Measurements from ENCODE around the gene RBMS2.
"Not testable (repeated sequence)": the region's sequence is repeated elsewhere in the genome, so short reads cannot be mapped to it uniquely, and the experiment has no call there.

The RBMS2 gene, protein sequence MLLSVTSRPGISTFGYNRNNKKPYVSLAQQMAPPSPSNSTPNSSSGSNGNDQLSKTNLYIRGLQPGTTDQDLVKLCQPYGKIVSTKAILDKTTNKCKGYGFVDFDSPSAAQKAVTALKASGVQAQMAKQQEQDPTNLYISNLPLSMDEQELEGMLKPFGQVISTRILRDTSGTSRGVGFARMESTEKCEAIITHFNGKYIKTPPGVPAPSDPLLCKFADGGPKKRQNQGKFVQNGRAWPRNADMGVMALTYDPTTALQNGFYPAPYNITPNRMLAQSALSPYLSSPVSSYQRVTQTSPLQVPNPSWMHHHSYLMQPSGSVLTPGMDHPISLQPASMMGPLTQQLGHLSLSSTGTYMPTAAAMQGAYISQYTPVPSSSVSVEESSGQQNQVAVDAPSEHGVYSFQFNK

DNA sequence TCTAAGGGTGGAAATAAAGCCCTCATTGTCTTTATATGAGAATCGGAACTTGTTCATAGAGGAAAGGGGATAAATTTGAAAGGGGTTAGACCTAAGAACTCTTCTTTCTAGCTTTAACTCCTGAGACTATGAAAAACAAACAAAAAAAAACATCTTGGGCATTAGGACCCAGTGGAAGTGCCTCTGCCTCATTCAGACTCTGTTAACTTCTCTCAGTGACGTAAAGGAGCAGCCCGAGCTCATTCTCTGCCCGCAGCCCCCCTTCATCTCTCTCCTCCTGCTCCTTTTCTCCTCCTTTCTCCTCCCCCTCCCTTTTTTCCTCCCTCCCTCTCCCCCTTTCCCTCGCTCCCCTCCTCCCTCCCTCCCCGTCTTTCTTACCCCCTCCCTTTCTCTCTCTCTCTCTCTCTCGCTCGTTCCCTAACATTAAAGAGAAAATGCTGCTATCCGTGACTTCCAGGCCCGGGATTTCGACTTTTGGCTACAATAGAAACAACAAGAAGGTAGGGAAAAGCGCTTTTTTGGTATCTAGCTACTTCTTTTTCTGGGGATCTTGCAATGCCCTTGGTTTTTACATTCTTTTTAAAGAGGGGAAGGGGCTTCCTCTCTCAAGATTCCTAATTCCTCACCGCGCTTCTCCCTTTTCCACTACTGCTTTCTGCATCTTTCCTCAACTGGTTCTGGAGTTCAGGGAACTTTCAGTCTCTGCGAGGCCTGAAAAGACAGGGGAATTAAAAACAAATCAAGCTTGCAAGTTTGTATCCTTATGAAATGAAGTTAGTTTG, at the start of gene RBMS2:
Gene RBMS2 (plus strand): TSS at position 231 of the 782 bp plus-strand sequence. CDS start 204 bp downstream, at position 435.
- DNase-seq, result peak; percentile 26

DNA sequence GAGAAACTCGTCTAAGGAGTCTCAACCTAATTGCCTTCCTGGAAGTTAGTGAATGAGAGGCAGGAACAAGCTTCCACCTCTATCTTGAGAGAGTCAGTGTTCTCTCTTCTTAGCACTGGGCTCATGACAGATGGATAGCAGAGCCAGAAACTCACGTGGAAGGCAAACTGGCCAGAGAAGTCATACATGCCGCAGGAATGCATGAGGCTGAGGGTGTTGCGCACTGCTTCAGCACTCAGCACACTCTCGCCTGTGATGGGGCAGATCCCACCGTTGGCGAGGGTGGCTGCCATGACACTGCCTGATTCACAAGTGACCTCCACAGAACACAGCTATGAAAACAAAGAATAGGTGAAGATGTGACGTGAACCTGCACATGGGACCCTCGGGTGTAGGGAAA, 47.2 kb upstream of the RBMS2 start:
- no peak for DNase-seq

DNA sequence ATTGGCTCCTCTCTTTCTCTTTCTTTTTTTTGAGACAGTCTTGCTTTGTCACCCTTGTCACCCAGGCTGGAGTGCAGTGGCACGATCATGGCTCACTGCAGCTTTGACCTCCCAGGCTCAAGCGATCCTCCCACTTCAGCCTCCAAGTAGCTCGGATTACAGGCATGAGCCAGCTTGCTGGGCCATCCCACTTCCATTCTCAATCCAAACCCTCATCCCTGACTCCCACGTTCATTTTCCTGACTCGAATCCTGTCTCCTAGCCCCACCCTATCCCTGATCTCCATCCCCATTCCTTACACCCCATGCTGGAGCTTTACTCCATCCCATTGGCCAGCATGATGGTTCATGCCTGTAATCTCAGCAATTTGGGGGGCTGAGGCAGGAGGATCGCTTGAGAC, 45.5 kb upstream of the RBMS2 start:
- no peak for DNase-seq

DNA sequence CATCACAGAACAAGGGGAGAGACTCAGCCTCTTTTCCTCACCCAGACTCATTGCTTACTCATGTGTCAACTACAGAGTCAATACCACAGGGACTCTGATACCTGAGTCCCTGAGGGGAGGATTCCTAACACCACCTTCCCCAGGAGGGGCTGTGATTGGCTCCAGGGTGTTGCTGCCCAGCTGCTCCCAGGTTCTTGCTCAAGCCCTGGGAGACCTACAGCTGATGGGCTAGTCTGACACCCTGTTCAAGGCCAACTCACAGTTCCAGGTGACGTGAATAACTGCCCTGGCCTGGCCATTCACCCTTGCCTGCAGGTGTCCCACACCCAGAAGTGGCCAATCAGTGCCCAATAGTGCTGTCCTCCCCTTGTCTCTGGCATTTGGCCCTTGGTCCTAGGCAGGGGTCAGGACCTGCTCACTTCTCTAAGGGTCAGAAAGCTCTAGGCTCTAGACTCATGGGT, 44.6 kb upstream of the RBMS2 start:
- DNase-seq, result no peak

DNA sequence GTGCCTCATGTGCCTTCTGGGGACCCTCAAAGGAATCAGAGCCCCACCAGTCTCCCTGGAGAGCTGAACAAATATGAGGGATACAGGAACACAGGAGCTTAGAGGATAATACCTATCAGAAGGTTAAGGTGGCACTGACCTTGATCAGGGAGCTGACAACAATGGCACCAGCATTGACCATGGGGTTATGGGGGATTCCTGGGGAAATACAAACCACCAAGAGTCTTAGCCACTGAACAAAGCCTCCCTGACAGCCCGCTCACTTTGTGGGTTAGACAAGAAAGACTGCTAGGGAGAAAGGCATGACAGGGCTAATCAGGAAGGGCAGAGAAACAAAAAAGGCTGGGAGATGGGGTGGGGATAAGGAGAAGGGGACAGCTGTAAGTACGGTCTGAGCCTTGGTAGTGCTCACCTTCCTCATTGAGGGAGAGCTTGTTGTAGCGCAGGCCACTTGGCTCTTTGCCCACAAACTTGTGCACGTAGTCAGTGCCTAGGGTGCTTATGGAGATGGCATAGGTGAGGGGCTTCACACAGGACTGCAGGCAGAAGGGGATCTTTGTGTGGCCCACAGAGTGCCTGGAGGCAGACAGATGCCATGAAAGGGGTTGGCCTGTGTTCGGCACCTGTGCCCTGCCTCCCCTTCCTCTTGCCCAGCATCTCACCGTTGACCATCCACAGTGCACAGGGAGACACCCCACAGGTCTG, 43.9 kb upstream of the RBMS2 start:
- no peak for DNase-seq

DNA sequence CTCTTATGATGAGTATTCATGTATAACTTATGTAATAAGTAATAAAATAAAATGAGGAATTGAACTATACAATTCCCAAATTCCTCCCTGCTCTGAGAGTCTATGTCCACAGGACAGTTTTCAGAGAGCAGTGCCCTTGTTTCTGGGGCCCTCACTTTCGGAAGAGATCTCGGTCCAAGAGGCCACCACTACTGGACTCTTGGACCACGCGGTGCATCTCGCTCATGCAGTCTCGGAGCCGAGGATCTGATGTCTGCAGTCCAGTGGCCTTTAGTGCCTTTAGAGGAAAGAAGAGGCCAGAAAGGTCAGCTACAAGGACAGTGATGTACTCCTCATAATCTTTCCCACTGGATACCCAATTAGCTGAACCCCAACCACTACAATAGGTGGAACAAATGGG, 42.0 kb upstream of the RBMS2 start:
- no peak for DNase-seq

DNA sequence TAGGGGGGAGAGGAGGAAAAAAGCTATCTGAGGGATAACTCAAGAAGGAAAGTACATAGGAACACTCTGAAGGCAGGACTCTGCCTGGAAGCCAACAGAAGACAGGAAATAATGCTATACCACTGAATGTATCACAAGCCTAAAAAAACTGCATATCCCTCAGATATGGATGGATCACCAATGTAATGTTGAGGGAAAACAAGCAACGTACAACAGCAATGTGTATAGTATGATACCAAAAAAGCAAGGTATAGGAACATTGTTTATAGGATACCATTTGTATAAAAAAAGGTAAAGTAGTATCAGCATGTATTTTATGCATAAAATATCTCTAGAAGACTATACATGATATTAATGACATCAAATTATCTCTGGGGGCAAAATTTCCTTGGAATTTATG, 37.1 kb upstream of the RBMS2 start:
- DNase-seq, result no peak

DNA sequence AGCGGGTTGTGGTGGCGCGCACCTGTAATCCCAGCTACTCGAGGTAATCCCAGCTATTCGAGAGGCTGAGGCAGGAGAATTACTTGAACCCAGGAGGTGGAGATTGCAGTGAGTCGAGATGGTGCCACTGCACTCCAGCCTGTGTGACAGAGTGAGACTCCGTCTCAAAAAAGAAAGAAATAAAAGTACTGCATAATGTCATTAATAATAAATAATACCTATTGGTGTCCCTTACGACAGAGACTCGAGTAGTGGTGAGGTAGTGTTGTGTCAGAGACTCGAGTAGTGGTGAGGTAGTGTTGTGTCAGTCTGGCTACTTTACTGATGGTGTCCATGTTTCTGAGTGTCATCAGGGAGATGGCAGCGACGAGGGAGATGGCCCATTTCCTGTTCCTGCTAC, 34.9 kb upstream of the RBMS2 start:
- DNase-seq, result no peak

DNA sequence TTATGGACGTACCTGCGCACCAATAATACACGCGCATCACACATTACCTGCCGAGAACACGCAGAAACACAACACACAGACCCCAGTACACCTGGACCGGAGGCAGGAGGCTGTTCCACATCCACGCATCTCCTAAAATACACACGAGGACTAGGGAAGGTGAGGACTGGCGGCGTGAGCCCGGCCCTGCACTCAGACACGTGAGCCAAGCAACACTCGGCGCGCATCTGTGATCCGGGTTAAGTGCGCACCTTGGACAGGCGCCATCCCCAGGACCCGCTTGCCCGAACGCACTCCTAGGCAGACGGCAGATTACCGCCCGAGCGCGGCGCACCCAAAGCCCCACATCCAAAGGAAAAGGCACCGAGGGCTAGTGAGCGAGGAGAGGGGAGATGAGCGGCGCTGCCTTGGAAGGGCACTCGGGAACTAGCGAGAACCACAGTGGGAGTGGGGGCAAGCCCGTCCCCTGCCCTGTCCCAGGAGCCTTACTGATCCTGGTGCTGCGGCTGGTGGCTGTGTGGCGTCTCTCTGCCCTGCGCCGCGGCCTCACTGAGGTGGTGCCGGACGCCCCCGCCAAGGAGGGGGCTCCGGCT, 34.1 kb upstream of the RBMS2 start:
- DNase-seq, result peak; percentile 25

DNA sequence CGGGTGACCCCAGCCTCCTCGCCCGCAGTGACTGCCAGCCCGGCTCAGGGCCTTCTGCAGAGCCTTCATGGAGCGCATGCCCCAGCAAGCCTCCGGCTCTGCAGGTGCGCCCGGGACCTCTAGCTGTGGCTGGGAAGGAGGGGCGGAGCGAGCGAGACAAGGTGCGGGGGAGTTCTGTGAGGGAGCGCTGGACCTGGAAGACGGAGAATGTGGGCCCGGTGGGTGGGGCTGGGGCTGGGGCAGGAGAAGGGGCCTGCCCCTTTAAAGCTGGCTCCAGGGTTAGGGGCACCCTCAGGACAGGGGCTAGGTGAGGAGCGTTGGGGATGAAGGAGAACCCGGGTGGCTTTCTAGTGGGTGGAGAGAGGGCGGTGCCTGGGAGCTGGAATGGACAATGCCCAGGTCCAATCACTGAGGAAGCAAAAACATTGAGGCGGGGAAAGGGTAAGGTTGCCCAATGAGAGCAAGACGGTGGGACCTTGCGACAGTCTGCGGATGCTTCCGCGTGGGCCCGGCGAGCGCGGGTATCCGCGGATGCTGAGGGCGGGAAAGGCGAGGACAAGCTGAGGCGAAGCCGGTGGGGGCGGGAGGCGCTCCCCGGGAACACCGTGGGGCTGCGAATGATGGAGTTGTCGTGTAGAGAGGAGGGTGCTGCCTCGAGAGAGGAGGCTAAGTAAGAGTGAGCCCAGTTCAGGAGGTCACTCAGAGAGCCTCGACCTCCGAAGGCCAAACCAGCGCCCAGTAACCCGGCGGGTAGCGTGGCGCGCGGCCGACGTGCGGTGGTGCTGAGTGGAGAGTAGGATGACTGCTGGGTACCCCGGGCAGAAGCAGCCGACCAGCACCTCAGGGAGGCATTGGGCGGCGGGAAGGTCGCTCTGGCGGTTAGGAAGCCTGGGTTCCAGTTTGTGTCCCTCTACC, 33.3 kb upstream of the RBMS2 start, which contains the start of gene GLS2:
Gene GLS2 (minus strand): TSS at position 121 of the 915 bp plus-strand sequence. CDS start 43 bp downstream, at position 78.
- DNase-seq, result peak; percentile 88

DNA sequence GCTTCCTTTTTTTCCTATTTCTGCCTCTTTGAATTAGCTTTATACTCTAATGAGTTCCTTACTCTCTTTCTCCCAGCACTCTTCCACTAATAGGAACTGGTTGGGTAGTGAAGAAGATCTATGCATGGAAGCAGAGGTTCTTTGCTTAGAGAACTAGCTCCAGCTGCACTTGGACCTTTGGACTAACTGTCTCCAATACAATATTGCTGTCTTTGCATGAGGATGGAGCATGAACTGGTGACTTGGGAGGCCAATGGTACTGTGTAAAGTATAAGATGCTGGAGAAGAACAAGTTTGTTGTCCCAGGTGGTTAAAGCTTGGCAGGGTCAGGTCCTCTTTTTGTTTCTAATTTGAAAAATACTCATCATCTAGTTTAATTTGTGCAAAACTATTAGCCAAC, 31.3 kb upstream of the RBMS2 start:
- DNase-seq, result no peak

DNA sequence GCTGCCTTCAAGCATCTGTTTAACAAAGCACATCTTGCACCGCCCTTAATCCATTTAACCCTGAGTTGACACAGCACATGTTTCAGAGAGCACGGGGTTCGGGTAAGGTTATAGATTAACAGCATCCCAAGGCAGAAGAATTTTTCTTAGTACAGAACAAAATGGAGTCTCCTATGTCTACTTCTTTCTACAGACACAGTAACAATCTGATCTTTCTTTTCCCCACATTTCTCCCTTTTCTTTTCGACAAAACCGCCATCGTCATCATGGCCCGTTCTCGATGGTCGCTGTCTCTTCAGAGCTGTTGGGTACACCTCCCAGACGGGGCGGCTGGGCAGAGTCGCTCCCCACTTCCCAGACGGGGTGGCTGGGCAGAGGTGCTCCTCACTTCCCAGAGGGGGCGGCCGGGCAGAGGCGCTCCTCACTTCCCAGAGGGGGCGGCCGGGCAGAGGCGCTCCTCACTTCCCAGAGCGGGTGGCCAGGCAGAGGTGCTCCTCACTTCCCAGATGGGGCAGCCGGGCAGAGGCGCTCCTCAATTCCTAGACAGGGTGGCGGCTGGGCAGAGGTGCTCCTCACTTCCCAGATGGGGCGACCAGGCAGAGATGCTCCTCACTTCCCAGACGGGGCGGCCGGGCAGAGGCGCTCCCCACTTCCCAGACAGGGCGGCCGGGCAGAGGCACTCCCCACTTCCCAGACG, 28.1 kb upstream of the RBMS2 start:
- DNase-seq, result not testable (repeated sequence)

DNA sequence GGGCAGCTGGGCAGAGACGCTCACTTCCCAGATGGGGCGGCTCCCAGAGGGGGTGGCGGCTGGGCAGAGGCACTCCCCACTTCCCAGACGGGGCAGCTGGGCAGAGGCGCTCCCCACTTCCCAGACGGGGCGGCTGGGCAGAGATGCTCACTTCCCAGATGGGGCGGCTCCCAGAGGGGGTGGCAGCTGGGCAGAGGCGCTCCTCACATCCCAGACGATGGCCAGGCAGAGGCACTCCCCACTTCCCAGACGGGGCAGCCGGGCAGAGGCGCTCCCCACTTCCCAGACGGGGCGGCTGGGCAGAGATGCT, 27.6 kb upstream of the RBMS2 start:
- DNase-seq, result not testable (repeated sequence)

DNA sequence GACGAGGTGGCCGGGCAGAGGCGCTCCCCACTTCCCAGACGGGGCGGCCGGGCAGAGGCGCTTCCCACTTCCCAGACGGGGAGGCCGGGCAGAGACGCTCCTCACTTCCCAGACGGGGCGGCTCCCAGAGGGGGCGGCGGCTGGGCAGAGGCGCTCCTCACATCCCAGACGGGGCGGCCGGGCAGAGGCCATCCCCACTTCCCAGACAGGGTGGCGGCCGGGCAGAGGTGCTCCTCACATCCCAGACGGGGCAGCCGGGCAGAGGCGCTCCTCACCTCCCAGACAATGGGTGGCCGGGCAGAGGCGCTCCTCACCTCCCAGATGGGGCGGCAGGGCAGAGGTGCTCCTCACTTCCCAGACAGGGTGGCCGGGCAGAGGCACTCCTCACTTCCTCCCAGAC, 27.1 kb upstream of the RBMS2 start:
- DNase-seq, result not testable (repeated sequence)

DNA sequence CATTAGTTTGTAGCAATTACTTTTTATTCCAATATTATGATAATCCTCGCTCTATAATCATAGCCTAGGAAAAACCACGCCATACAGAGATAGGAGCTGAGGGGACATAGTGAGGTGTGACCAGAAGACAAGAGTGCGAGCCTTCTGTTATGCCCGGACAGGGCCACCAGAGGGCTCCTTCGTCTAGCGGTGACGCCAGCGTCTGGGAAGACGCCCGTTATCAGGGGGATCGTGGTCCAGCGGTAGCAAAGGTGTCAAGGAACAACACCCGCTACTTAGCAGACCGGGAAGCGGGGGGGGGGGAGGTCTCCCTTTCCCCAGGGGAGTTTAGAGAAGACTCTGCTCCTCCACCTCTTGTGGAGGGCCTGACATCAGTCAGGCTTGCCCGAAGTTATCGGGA, 24.9 kb upstream of the RBMS2 start:
- DNase-seq, result peak; percentile 11

DNA sequence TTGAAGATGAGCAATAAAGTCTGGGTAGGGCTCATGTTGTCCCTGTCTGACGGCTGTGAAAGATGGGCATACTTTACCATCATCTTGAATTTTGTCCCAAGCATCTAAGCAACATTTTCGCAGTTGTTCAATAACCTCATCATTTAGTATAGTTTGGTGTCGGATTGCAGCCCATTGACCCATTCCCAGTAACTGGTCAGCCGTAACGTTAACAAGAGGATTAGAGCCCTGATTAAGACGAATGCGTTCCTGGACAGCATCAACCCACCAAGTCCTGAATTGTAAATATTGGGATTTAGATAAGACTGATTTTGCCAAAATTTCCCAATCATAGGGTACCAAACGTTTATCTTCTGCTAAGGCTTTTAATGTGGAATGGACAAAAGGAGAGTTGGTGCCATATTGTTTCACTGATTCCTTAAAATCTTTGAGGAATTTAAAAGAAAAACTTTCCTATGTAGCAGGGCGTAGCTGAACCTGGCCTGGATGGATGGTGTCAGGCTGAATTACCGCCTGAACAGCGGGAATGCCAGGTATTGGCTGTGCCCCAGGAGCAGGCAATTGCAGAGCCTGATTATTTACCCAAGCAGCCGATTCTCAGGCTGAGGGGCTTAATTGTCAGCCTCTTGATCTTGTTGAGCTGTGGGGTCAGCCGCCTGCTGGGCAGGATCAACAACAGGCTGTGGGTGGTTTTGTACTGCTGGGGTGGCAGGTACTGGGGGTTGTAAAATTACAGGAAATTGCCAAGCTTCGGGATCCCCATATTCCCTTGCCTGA, 23.3 kb upstream of the RBMS2 start:
- not testable (repeated sequence) for DNase-seq

DNA sequence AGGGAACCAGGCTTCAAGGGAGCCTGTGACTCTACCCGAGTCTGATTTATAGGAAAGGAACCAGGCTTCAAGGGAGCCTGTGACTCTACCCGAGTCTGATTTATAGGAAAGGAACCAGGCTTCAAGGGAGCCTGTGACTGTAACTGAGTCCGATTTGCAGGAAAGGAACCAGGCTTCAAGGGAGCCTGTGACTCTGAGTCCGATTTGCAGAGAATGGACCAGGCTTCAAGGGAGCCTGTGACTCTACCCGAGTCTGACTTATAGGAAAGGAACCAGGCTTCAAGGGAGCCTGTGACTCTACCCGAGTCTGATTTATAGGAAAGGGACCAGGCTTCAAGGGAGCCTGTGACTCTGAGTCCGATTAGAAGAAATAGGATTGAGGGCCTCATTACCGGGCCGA, 22.2 kb upstream of the RBMS2 start:
- DNase-seq, result not testable (repeated sequence)

DNA sequence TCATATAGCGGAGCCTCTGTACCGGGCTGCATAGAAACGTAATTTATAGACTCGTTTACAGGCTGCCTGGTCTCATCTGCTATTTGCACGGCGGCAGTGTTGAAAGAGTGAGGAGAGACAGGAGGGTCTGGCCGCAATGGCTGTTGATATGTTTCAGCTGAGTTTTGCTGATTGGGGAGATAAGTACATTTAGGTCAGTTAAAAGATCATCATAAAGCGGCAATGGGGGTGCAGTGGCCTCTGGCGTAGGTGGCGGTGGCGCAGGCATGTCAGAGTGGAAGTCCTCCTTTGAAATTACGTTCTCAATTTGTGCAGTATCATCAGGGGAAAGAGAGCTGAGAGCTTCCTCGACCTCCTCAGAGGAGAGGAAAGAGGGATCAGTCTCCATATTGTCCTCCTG, 21.7 kb upstream of the RBMS2 start:
- not testable (repeated sequence) for DNase-seq

DNA sequence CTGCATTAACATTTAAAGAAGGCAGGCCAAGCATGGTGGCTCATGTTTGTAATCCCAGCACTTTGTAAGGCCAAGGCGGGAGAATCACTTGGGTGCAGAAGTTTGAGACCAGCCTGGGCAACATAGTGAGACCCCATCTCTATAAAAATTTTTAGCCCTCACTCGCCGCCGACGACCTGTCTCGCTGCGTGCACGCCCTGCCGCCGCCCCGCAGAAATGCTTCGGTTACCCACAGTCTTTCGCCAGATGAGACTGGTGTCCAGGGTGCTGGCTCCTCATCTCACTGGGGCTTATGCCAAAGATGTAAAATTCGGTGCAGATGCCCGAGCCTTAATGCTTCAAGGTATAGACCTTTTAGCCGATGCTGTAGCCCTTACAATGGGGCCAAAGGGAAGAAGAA, 10.8 kb upstream of the RBMS2 start:
- DNase-seq, result no peak

DNA sequence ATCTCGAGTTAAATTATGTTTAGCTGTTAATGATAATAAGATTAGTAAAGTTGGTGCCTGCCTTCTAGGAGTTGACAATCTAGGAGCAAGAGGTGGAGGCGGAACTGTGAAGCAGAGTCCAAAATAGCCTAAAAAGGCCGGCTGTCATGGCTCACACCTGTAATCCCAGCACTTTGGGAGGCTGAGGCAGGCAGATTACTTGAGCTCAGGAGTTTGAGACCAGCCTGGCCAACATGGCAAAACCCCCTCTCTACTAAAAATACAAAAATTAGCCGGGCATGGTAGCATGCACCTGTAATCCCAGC, 7.7 kb upstream of the RBMS2 start:
- DNase-seq, result not testable (repeated sequence)

DNA sequence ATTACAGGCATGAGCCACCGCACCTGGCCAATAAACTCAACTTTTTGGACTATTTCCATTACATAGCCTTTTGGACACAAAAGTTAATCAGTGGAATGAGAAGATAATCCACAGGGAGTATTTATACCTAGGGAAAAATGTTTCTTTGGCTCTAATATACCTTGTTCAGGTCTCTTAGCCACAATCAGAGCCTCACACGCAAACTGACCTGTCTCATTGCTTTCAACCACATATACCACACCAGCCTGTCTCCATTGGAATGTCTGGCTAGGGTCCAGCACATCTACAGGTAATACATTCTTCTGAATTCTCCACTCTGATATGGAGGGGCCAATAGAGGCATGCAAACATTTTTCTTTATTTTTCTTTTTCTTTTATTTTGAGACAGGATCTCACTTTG, 3.8 kb upstream of the RBMS2 start:
- no peak for DNase-seq

Data from NCI-H2029 (cell line).